NCI-H2107 treated with DMSO at 0.1 percent for 48 hours (cell line): ENCODE results near the gene PKDREJ.

ENCODE experiments used
- DNase-seq: peaks from one replicate; lab custom pipeline; 2025; ENCODE audit not compliant: unreplicated experiment; lab: John Stamatoyannopoulos, UW

PKDREJ gene

GRCh38 chr22:46239261-46240048 is 23.7 kb downstream of the PKDREJ start:
- no peak for DNase-seq

- no peak for DNase-seq
These were observed 24.6 kb downstream of the PKDREJ start for GRCh38 chr22:46238541-46238940.

GRCh38 chr22:46237453-46238124 is 25.6 kb downstream of the PKDREJ start:
- DNase-seq, result no peak

- DNase-seq, result no peak
These were observed 28.2 kb downstream of the PKDREJ start for GRCh38 chr22:46234969-46235368.

GRCh38 chr22:46233231-46233630 is 29.9 kb downstream of the PKDREJ start:
- DNase-seq, result no peak

- DNase-seq, result no peak
These were observed 32.8 kb downstream of the PKDREJ start for GRCh38 chr22:46230262-46230901.

- DNase-seq, result no peak
These were observed 33.4 kb downstream of the PKDREJ start for GRCh38 chr22:46229701-46230100.

GRCh38 chr22:46226577-46226976 is 36.6 kb downstream of the PKDREJ start:
- DNase-seq, result no peak

GRCh38 chr22:46225631-46226030 is 37.5 kb downstream of the PKDREJ start:
- DNase-seq, result no peak

- DNase-seq, result no peak
These were observed 38.2 kb downstream of the PKDREJ start for GRCh38 chr22:46224898-46225290.

- DNase-seq, result no peak
These were observed 38.9 kb downstream of the PKDREJ start for GRCh38 chr22:46224044-46224897.

GRCh38 chr22:46220921-46221320 is 42.2 kb downstream of the PKDREJ start:
- DNase-seq, result no peak

GRCh38 chr22:46219636-46220035 is 43.5 kb downstream of the PKDREJ start:
- peak; percentile 19 for DNase-seq

- DNase-seq, result no peak
These were observed 48.5 kb downstream of the PKDREJ start for GRCh38 chr22:46214616-46215015.

GRCh38 chr22:46214149-46214548 is 49.0 kb downstream of the PKDREJ start:
- no peak for DNase-seq

- DNase-seq, result no peak
These were observed 50.1 kb downstream of the PKDREJ start for GRCh38 chr22:46213052-46213451.

- DNase-seq, result no peak
These were observed 50.9 kb downstream of the PKDREJ start for GRCh38 chr22:46212195-46212594.

- no peak for DNase-seq
These were observed 53.9 kb downstream of the PKDREJ start for GRCh38 chr22:46209262-46209661.
